Neural cell (in vitro differentiated cells): ENCODE data around the gene DROSHA. TPM values are rescaled to one million over a fixed set of nuclear protein-coding genes. Genes with fewer than 3 reads are reported as not detected.

Experiments
- H2AFZ ChIP-seq: fragments of 200-600, 300-800 bp; sonication (generic), shearing (Covaris generic); 2 replicates; pipeline ENCODE4 v1.6.0; 2014; ENCODE audit warnings: low read depth, mild to moderate bottlenecking, antibody characterized with exemption, low read length, moderate library complexity
- H3F3A ChIP-seq: fragments of 200-600 bp; shearing (Covaris generic); 2 replicates; pipeline ENCODE4 v1.6.1; 2016; ENCODE audit warnings: mild to moderate bottlenecking, moderate library complexity, mixed read lengths, antibody characterized with exemption, low read length; ENCODE audit not compliant: insufficient read depth, poor library complexity, severe bottlenecking
- H3K27ac ChIP-seq: fragments of 200-600, 300-800 bp; sonication (generic), shearing (Covaris generic); 2 replicates; pipeline ENCODE4 v1.5.1; 2014; ENCODE audit warnings: mild to moderate bottlenecking, low read length, moderate library complexity
- H3K27me3 ChIP-seq: fragments of 300-800, 200-600 bp; sonication (generic), shearing (Covaris generic); 2 replicates; pipeline ENCODE4 v1.6.0; 2014; ENCODE audit warnings: mild to moderate bottlenecking, low read depth, low read length, moderate library complexity; ENCODE audit not compliant: insufficient read depth
- H3K36me3 ChIP-seq: fragments of 300-800, 200-600 bp; sonication (generic), shearing (Covaris generic); 2 replicates; pipeline ENCODE4 v1.5.1; 2014; ENCODE audit warnings: mild to moderate bottlenecking, antibody characterized with exemption, low read length, moderate library complexity; ENCODE audit not compliant: insufficient read depth
- H3K4me2 ChIP-seq: fragments of 300-800, 200-600 bp; sonication (generic), shearing (Covaris generic); 2 replicates; pipeline ENCODE4 v1.6.0; 2014; ENCODE audit warnings: mild to moderate bottlenecking, low read length
- H3K4me3 ChIP-seq: fragments of 300-800, 200-600 bp; sonication (generic), shearing (Covaris generic); 2 replicates; pipeline ENCODE4 v1.5.1; 2014; ENCODE audit warnings: mild to moderate bottlenecking, low read length, moderate library complexity
- H3K79me2 ChIP-seq: fragments of 200-600 bp; shearing (Covaris generic); replicated peaks from 2 replicates; pipeline ENCODE4 v1.6.0; 2014; ENCODE audit warnings: mild to moderate bottlenecking, low read length, moderate library complexity; ENCODE audit not compliant: insufficient read depth
- H3K9ac ChIP-seq: fragments of 300-800, 200-600 bp; sonication (generic), shearing (Covaris generic); 2 replicates; pipeline ENCODE4 v1.6.1; 2016; ENCODE audit warnings: mild to moderate bottlenecking, low read length, mixed read lengths
- H3K9me2 ChIP-seq: fragments of 200-600 bp; shearing (Covaris generic); 2 replicates; pipeline ENCODE4 v1.6.1; 2016; ENCODE audit warnings: mild to moderate bottlenecking, low read length, mixed read lengths; ENCODE audit not compliant: insufficient read depth
- H3K9me3 ChIP-seq: fragments of 200-600, 300-800 bp; sonication (generic), shearing (Covaris generic); 2 replicates; pipeline ENCODE4 v1.6.1; 2016; ENCODE audit warnings: mild to moderate bottlenecking, mixed run types, low read length, moderate library complexity, mixed read lengths
- H4K20me1 ChIP-seq: fragments of 200-600 bp; shearing (Covaris generic); 2 replicates; pipeline ENCODE4 v1.6.1; 2016; ENCODE audit warnings: mild to moderate bottlenecking, mixed run types; ENCODE audit not compliant: insufficient read depth
- EP300 ChIP-seq: fragments of 450-650 bp; conservative IDR thresholded peaks from 2 replicates; pipeline ENCODE4 v1.6.1; 2014; ENCODE audit warnings: antibody characterized with exemption, mild to moderate bottlenecking, moderate library complexity; ENCODE audit not compliant: poor library complexity, severe bottlenecking
- EZH2 ChIP-seq: fragments of 200-600, 300-800 bp; shearing (Covaris generic), sonication (generic); IDR thresholded peaks from 2 replicates; pipeline ENCODE4 v1.6.1; 2014; ENCODE audit warnings: antibody characterized with exemption, low read length, borderline replicate concordance, mild to moderate bottlenecking; ENCODE audit not compliant: insufficient read depth, poor library complexity, severe bottlenecking
- MXI1 ChIP-seq: fragments of 450-650 bp; conservative IDR thresholded peaks from 2 replicates; pipeline ENCODE4 v1.6.1; 2014; ENCODE audit warnings: antibody characterized with exemption, mild to moderate bottlenecking; ENCODE audit not compliant: poor library complexity, severe bottlenecking
- POLR2AphosphoS5 ChIP-seq: IDR thresholded peaks from 2 replicates; pipeline ENCODE4 v1.6.1; 2012
- RAD21 ChIP-seq: fragments of 450-650 bp; conservative IDR thresholded peaks from 2 replicates; pipeline ENCODE4 v1.6.1; 2014; ENCODE audit warnings: antibody characterized with exemption, mild to moderate bottlenecking, moderate library complexity
- SMC3 ChIP-seq: fragments of 450-650 bp; conservative IDR thresholded peaks from 2 replicates; pipeline ENCODE4 v1.6.1; 2014; ENCODE audit warnings: antibody characterized with exemption, mild to moderate bottlenecking, moderate library complexity; ENCODE audit not compliant: poor library complexity
- TAF1 ChIP-seq: IDR thresholded peaks from 2 replicates; pipeline ENCODE4 v1.6.1; 2012; ENCODE audit warnings: low read depth
- polyA plus RNA-seq: library from polyadenylated mRNA; depleted of rRNA; stranded (reverse); fragments of >200 nt; gene quantifications from 2 replicates; pipeline ENCODE4 v1.2.3, GENCODE V29; 2014
- TF ChIP-seq, protein P1 (sequence below): fragments of 450-650 bp; IDR thresholded peaks from 2 replicates; pipeline ENCODE4 v1.5.1; 2014; ENCODE audit warnings: antibody characterized with exemption, mild to moderate bottlenecking, moderate library complexity; ENCODE audit not compliant: poor library complexity, severe bottlenecking
- TF ChIP-seq, protein P2 (sequence below): IDR thresholded peaks from 2 replicates; pipeline ENCODE4 v1.6.1; 2012; ENCODE audit warnings: borderline replicate concordance

DROSHA gene
- polyA plus RNA-seq, 1 donor from 2014 or later: 88.5 TPM

DNA sequence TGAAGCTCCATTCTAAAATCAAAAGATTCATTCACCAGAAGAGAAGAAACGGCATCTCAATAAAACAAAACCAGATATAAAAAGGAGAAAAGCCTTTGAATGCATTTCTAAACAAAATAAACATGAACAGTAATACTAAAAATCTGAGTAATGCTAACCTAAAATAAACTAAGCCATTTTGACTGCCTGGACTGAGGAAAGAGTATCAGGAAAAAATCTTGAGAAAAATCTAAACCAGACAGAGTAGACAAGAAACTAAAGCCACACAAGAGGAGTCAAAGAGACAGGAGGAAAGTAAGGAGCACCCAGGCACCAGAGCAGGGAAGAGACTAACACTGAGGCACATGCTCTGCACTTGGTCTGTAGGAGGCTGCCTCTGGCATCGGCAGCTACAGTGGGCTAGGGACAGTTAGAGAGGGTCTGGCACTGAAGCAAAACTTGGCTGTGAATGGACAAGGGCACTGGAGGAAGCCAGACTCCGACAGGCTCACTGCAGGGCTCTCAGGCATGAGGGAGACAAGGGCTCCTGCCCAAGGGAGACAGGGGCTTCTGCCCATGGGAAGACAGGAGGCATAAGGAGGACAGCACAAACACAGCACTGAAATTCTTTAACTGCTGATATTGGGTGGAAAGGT lies 50.2 kb downstream of the DROSHA start:
- Histone ChIP-seq H2AFZ (no peak overlapping the region), H3K79me2 (no peaks in the 10 kb centered on the region), H3K9me3 (no peaks in the 10 kb centered on the region), H3K27me3 (no peaks in the 10 kb centered on the region), H3F3A (no peaks in the 10 kb centered on the region), H3K27ac (no peak overlapping the region), H3K9ac (no peak overlapping the region), H3K4me3 (no peak overlapping the region), H3K9me2 (no peaks in the 10 kb centered on the region), H4K20me1 (no peaks in the 10 kb centered on the region), H3K4me2 (no peak overlapping the region), H3K36me3 (peaks cover 10% of the 10 kb centered on the region)
- no peak for TF ChIP-seq RAD21

DNA sequence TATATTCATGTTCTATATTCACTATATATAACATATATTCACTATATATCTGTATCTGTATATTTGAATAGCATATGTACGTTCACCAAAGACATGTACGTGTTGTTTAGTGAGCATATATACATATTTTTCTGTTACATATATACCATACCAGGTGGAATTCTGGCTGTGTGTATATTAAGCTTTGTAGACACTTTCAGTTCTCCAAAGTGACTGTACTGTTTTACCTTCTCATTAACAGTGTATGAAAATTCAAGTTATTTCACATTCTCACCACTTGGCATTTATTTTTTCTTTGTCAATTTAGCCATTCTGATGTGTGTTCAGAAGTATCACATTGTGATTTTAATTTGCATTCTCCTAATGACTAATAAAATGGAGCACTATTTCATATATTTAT lies 52.2 kb downstream of the DROSHA start:
- H3K9ac ChIP-seq: no peak overlapping the region
- H4K20me1 ChIP-seq: no peaks in the 10 kb centered on the region
- H3K4me2 ChIP-seq: no peak overlapping the region
- H3K79me2 ChIP-seq: no peaks in the 10 kb centered on the region
- no peak overlapping the region for H3K4me3 ChIP-seq
- no peak overlapping the region for H3K27ac ChIP-seq
- H3K9me3 ChIP-seq: no peaks in the 10 kb centered on the region
- H3K27me3 ChIP-seq: no peaks in the 10 kb centered on the region
- H2AFZ ChIP-seq: no peak overlapping the region
- peaks cover 10% of the 10 kb centered on the region for H3K36me3 ChIP-seq
- no peak for TF ChIP-seq EP300
- TF ChIP-seq SMC3: no peak
- TF ChIP-seq, protein P1, sequence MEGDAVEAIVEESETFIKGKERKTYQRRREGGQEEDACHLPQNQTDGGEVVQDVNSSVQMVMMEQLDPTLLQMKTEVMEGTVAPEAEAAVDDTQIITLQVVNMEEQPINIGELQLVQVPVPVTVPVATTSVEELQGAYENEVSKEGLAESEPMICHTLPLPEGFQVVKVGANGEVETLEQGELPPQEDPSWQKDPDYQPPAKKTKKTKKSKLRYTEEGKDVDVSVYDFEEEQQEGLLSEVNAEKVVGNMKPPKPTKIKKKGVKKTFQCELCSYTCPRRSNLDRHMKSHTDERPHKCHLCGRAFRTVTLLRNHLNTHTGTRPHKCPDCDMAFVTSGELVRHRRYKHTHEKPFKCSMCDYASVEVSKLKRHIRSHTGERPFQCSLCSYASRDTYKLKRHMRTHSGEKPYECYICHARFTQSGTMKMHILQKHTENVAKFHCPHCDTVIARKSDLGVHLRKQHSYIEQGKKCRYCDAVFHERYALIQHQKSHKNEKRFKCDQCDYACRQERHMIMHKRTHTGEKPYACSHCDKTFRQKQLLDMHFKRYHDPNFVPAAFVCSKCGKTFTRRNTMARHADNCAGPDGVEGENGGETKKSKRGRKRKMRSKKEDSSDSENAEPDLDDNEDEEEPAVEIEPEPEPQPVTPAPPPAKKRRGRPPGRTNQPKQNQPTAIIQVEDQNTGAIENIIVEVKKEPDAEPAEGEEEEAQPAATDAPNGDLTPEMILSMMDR: no peak
- TF ChIP-seq EZH2: no peak
- no peak for TF ChIP-seq POLR2AphosphoS5
- TF ChIP-seq TAF1: no peak
- TF ChIP-seq MXI1: no peak
- TF ChIP-seq, protein P2, sequence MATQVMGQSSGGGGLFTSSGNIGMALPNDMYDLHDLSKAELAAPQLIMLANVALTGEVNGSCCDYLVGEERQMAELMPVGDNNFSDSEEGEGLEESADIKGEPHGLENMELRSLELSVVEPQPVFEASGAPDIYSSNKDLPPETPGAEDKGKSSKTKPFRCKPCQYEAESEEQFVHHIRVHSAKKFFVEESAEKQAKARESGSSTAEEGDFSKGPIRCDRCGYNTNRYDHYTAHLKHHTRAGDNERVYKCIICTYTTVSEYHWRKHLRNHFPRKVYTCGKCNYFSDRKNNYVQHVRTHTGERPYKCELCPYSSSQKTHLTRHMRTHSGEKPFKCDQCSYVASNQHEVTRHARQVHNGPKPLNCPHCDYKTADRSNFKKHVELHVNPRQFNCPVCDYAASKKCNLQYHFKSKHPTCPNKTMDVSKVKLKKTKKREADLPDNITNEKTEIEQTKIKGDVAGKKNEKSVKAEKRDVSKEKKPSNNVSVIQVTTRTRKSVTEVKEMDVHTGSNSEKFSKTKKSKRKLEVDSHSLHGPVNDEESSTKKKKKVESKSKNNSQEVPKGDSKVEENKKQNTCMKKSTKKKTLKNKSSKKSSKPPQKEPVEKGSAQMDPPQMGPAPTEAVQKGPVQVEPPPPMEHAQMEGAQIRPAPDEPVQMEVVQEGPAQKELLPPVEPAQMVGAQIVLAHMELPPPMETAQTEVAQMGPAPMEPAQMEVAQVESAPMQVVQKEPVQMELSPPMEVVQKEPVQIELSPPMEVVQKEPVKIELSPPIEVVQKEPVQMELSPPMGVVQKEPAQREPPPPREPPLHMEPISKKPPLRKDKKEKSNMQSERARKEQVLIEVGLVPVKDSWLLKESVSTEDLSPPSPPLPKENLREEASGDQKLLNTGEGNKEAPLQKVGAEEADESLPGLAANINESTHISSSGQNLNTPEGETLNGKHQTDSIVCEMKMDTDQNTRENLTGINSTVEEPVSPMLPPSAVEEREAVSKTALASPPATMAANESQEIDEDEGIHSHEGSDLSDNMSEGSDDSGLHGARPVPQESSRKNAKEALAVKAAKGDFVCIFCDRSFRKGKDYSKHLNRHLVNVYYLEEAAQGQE: no peak
- no peak for TF ChIP-seq RAD21
- H3K9me2 ChIP-seq: no peaks in the 10 kb centered on the region
- no peaks in the 10 kb centered on the region for H3F3A ChIP-seq

DNA sequence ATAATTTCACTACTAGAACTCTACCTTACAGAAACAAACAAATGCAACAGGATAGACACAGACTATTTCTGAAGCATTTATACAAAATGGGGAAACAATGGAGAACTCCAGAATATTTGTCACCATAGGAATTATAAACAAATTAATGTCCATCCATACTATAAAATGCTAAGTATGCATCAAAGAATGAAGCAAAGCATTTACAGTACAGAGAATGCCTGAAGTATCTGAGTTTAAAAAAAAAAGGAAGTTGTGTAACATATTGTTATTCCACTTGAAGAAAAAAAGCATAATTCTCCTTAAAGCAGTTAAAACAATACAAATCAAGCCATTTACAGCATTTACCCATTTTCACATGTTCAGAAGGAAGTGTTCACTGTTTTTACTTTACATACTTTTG lies 53.0 kb downstream of the DROSHA start:
- peaks cover 10% of the 10 kb centered on the region for H3K36me3 ChIP-seq
- no peaks in the 10 kb centered on the region for H4K20me1 ChIP-seq
- no peaks in the 10 kb centered on the region for H3K9me3 ChIP-seq
- no peaks in the 10 kb centered on the region for H3K79me2 ChIP-seq
- H3K9ac ChIP-seq: no peak overlapping the region
- H3K9me2 ChIP-seq: no peaks in the 10 kb centered on the region
- no peaks in the 10 kb centered on the region for H3K27me3 ChIP-seq
- no peak overlapping the region for H2AFZ ChIP-seq
- no peak overlapping the region for H3K4me3 ChIP-seq
- TF ChIP-seq SMC3 (no peak), EZH2 (no peak), POLR2AphosphoS5 (no peak), RAD21 (no peak), TAF1 (no peak), MXI1 (no peak), EP300 (no peak)
- TF ChIP-seq, protein P1: no peak
- TF ChIP-seq, protein P2: no peak
- H3K4me2 ChIP-seq: no peak overlapping the region
- no peaks in the 10 kb centered on the region for H3F3A ChIP-seq
- H3K27ac ChIP-seq: no peak overlapping the region
